GM21723 (cell line): ENCODE data around the gene NAE1.
"Not testable (repeated sequence)": the region's sequence is repeated elsewhere in the genome, so short reads cannot be mapped to it uniquely, and the experiment has no call there.

Experiments
- ATAC-seq: cut with Tn5 transposase; IDR thresholded peaks from one replicate; pipeline ENCODE4 v1.9.1; 2021; ENCODE audit warnings: mild to moderate bottlenecking, moderate library complexity; ENCODE audit not compliant: unreplicated experiment

Gene NAE1

GRCh38 chr16:66809765-66810164 is 21.0 kb downstream of the NAE1 start:
- no peak for ATAC-seq

- ATAC-seq = no peak
These were observed 28.6 kb downstream of the NAE1 start for GRCh38 chr16:66802159-66802558.

- no peak for ATAC-seq
These were observed 29.3 kb downstream of the NAE1 start, which contains the start of gene TERB1 for GRCh38 chr16:66801320-66802105. Gene TERB1 (minus strand): TSS chr16:66801584. CDS start chr16:66796798, 4,786 bp downstream.

GRCh38 chr16:66800856-66801255 is 29.9 kb downstream of the NAE1 start:
- ATAC-seq = no peak

GRCh38 chr16:66798161-66798560 is 32.6 kb downstream of the NAE1 start:
- no peak for ATAC-seq

- ATAC-seq = not testable (repeated sequence)
These were observed 36.8 kb downstream of the NAE1 start for GRCh38 chr16:66793984-66794383.

- no peak for ATAC-seq
These were observed 40.5 kb downstream of the NAE1 start for GRCh38 chr16:66790130-66790733.

GRCh38 chr16:66787427-66787826 is 43.3 kb downstream of the NAE1 start:
- ATAC-seq = no peak

- ATAC-seq = no peak
These were observed 44.2 kb downstream of the NAE1 start for GRCh38 chr16:66786551-66786950.

- no peak for ATAC-seq
These were observed 54.3 kb downstream of the NAE1 start for GRCh38 chr16:66776457-66776856.

- no peak for ATAC-seq
These were observed 55.8 kb downstream of the NAE1 start for GRCh38 chr16:66774981-66775380.

GRCh38 chr16:66758086-66758485 is 72.7 kb downstream of the NAE1 start:
- ATAC-seq = no peak

- ATAC-seq = no peak
These were observed 76.0 kb downstream of the NAE1 start for GRCh38 chr16:66754819-66755218.

- ATAC-seq = no peak
These were observed 76.6 kb downstream of the NAE1 start for GRCh38 chr16:66754211-66754610.

- ATAC-seq = no peak
These were observed 77.8 kb downstream of the NAE1 start for GRCh38 chr16:66752958-66753357.
